GM18873 (cell line): ENCODE results near the gene IRAK1BP1.
"Not testable (repeated sequence)": the region's sequence is repeated elsewhere in the genome, so short reads cannot be mapped to it uniquely, and the experiment has no call there.

Experiments
- ATAC-seq: cut with Tn5 transposase; IDR thresholded peaks from one replicate; pipeline ENCODE4 v1.9.1; 2021; ENCODE audit warnings: mild to moderate bottlenecking, moderate library complexity, moderate number of reproducible peaks; ENCODE audit not compliant: unreplicated experiment, low FRiP score

IRAK1BP1 gene

GRCh38 chr6:78883651-78884050 lies 16.3 kb downstream of the IRAK1BP1 start:
- no peak for ATAC-seq

GRCh38 chr6:78889901-78890300 lies 22.6 kb downstream of the IRAK1BP1 start:
- not testable (repeated sequence) for ATAC-seq

DNA sequence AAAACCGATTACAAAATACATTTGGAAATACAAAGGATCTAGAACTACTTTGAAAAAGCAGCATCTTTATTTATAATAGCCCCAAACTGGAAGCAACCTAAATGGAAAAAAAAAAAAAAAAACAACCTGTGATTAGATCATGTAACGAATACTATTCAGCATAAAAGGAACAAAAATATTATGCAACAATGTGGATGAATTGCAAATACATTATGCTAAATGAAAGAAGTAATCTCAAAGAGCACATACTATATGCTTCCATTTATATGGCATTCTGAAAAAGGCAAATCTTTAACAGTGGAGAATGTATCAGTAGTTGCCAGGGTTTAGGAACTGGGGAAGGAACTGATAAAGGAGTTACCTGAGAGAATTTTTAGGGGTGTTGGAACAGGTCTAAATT lies 28.9 kb downstream of the IRAK1BP1 start:
- no peak for ATAC-seq

DNA sequence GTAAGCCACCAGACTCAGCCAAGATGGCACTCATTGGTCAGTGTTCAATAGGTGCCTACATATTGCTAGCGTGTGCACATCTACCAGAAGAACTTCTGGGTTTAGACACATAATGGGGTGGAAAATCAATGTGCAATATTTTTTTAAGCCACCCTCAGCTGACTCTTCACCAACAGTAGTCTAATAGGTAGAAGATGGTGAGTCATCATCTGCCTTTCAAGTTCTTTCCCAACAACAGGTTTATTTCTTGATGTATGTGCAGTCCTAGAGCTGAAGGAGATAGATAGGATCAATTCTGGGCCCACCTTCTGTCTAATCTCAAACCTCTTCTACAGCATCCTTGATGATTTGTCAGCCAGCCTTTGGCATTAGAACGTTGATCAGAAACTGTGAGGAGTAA lies 41.3 kb downstream of the IRAK1BP1 start:
- ATAC-seq = no peak

GRCh38 chr6:78909391-78909790 lies 42.0 kb downstream of the IRAK1BP1 start:
- ATAC-seq = no peak

- ATAC-seq = no peak
These were observed 42.7 kb downstream of the IRAK1BP1 start for GRCh38 chr6:78910010-78910409.

DNA sequence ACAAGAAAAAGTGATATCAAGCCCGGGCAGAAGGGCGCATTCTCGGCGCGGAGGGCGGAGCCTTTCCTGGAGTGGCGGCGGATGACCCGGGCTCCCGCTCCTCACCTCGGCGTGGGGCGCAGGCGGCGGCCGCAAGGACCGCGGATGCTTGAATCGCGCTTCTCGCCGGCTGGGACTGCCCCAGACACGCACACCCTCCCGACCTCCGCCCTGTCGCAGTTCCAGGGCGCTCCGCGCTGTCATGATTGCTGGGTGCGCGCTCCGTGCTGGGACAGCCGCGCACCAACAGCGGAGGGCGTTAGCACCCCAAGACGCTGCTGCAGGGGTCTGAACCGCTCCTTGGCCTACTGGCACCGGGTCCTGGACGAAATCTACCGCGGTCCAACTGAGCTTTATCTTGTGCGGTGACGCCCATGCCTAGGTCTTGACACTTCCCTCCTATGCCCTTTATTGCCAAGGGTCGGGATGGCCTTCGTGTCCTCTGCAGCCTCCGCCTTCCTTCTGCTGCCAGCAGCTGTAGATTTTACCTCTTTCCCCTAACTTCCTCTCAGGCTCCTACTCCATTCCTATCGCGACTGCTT lies 43.3 kb downstream of the IRAK1BP1 start:
- no peak for ATAC-seq

DNA sequence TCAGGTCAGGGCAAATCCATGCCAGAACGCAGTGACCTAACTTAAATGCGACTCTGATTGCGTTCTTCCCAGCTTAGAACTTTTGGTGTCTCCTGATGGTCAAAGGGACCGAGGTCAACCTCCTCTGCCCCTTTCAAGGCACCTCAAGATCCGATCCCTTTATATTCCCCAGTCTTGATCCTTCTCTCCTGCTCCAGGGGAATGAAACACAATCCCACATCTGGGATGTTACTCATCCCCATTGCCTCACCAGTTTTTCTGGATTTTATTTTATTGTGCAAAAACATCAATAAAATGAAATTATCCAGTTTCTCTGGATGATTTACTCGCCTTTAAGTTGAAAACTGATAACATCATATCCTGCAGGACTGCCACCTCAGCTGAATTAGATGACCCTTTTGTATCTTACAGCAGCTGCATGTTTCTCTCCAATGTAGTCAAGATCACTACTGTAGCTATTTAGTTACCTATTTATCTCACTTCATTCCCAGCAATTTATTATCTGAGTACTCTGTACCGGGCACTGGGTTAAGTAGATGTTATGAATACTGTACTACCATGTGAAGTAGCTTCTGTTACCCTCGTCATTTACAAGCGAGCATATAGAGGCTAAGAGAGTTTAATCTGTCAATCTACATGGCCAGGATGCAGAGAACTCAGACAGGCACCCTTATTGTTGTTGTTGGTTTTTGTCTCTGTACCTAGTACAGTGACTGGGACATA lies 44.0 kb downstream of the IRAK1BP1 start:
- no peak for ATAC-seq

DNA sequence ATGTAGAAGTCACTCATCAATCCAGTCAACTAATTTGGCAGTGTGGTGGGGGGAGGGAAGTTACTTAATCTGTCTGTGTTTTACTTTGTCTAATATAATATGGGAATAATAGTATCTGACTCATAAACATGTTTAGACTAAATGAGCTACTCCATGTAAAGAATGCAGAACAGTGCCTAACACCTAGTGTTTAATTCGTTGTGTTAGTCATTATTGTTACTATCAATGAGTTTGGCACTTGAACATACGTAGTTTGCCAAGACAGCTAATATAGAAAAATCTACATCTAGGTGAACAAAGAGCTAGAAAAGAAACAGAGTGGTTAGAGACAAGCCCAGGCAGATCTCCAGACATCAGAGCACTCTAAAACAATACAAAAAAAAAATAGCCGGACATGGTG lies 49.1 kb downstream of the IRAK1BP1 start:
- no peak for ATAC-seq

DNA sequence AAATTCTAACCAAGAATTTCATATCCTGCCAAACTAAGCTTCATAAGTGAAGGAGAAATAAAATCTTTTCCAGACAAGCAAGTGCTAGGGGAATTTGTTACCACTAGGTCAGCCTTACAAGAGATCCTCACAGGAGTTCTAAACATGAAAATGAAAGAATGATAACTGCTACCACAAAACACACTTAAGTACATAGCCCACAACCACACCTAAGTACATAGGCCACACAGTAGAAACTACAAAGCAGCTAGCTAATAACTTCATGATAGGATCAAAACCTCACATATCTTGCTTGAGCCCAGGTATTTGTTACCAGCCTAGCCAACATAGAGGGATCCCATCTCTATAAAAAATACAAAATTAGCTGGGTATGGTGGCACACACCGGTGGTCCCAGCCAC lies 50.4 kb downstream of the IRAK1BP1 start:
- no peak for ATAC-seq

- ATAC-seq = not testable (repeated sequence)
These were observed 53.8 kb downstream of the IRAK1BP1 start for GRCh38 chr6:78921168-78921567.

GRCh38 chr6:78925317-78925716 lies 58.0 kb downstream of the IRAK1BP1 start:
- no peak for ATAC-seq

DNA sequence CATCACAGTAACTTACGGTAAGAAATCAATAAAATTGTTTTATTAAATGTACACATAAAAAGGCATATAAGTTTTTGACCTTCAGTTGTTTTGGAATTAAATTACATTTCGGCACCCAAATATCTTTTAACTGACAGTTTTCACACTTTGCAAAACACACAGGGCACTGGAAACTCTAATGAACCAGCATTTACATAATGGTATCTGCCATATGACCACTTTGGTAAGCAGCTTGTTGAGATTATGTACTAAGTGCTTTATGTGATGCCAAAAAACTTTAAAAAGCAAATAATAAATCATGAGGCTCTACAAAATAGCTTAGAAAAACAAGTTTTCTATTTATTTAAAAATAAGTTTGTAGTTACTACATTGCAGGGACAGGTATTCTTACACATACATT lies 68.2 kb downstream of the IRAK1BP1 start:
- no peak for ATAC-seq

DNA sequence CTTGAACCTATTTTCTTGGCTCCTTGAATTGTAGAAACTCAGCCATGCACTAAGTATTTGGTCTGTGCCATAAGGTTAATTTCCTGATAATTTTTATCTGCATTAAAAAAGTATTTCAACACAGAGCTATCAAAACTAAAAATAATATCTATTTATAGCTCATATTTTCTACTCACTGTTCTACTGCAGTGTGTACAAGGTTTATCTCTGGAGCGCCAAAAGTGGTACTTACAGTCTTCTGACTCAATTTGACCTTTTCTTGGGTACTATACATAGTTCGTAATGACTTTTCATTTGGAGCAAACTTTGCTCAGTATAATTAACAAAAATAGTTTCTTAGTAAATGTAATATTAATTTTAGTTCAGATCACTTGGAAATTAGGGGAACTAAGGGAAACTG lies 69.2 kb downstream of the IRAK1BP1 start:
- ATAC-seq = no peak

DNA sequence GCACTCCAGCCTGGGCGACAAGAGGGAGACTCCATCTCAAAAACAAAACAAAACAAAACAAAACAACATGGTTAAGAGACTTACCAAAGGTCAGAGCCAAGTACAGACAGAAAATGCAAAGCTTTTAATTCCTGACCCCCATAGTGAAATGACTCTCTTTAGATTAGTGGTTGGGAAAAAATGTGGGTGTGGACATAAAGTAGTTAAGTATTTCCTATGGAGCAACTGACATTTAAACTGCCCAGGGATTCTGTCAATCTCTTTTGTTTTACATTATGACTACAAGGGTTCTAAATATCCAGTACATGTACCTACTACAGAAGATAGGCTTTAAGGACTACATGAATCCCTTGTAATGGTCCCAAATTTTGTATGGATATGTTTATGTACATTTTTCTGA lies 75.1 kb downstream of the IRAK1BP1 start:
- no peak for ATAC-seq

DNA sequence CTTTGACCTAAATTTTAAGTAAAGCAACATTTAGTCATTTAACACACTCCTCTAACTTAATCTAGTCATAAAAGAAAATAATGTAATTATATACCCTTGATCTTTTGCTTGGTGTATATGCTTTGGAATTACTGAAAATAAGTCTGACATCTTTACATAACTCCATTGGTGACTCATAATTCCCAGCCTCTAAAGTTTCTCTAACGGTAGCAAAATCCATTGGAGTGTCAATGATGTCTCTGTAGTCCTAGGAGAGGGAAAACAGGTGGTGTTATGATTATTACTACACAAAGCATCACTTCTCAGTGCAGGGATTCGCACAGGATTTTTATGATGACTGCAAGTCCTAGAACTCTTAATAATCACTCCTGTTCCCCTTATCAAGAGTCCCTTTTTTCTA lies 80.2 kb downstream of the IRAK1BP1 start:
- no peak for ATAC-seq

GRCh38 chr6:78947962-78948361 lies 80.6 kb downstream of the IRAK1BP1 start:
- no peak for ATAC-seq

DNA sequence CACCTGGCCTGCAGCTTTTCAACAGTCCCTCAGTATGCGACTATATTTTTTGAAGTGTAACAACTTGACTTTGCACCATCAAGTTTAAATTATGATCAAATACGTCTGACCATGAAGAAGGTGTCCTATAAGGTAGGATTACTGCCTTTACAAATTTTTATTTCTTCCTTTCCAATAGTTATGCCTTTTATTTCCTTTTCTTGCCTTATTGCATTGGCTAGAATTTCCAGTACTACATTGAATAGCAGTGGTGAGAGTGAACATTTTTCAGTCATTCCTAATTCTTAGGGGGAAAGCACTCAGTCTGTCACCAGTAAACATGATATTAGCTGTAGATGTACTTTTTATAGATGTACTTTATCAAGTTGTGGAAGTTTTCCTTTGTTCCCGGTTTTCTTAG lies 81.4 kb downstream of the IRAK1BP1 start:
- ATAC-seq = no peak

- no peak for ATAC-seq
These were observed 85.0 kb downstream of the IRAK1BP1 start for GRCh38 chr6:78952362-78952761.
